Measurements from ENCODE around the gene DNAH3. TPM values are rescaled to one million over a fixed set of nuclear protein-coding genes. Genes with fewer than 3 reads are reported as not detected.

The DNAH3 gene
- total and polyA plus RNA-seq, 2 of the 8 experiments (the other 6 are each of a cell fraction or from before 2014, with no cell fraction given), result 0.57 to 0.71 TPM

GRCh38 chr16:21197112-21197511 is 46.5 kb upstream of the DNAH3 start:
- H3K79me1 ChIP-seq (ENCODE audit: low read depth, low read length), result no peaks in the 10 kb centered on the region
- no peaks in the 10 kb centered on the region for H3K36me3 ChIP-seq (ENCODE audit: control insufficient read depth in 2 of 4, insufficient read depth in 4 of 4, low read length in 3 of 4)
- H3K56ac ChIP-seq (replicated peaks; ENCODE audit: insufficient read length, low read depth, low read length), result no peak overlapping the region
- no peak overlapping the region for H3K27ac ChIP-seq (ENCODE audit: low read depth, low read length)
- H3K27me3 ChIP-seq (replicated peaks in 1 of 4; ENCODE audit: control insufficient read depth in 3 of 4, extremely low read depth in 1 of 4, insufficient read depth in 3 of 4, low read length in 3 of 4), result no peaks in the 10 kb centered on the region
- 93% methylated on average over 1 of the region's 1 CpG; no CpG with 5 or more reads in 1 of the 2 experiments for WGBS, 2 experiments (ENCODE audit: extremely low coverage in 1 of 2, insufficient coverage in 1 of 2, insufficient read length in 1 of 2, insufficient replicate concordance in 2 of 2, low coverage in 1 of 2, low lambda C conversion rate in 2 of 2, missing lambda C conversion rate in 1 of 2)
- no peak overlapping the region for H2BK5ac ChIP-seq (ENCODE audit: low read depth, low read length)
- H3K4me3 ChIP-seq (ENCODE audit: extremely low read depth in 1 of 4, insufficient read depth in 2 of 4, low read depth in 3 of 4, low read length in 4 of 4), result no peak overlapping the region
- H2AK5ac ChIP-seq (ENCODE audit: low read depth, low read length), result no peak overlapping the region
- ChIA-PET POLR2A (ENCODE audit: partially characterized antibody) (no interaction called here), CTCF (ENCODE audit: partially characterized antibody) (interaction anchor here (0.6 to 1.7 kb wide), 6 partner anchors 8 to 104 kb away, joined by 3 to 5 read pairs (median 4); no protein-coding TSS in a partner anchor)
- no peak overlapping the region for H4K8ac ChIP-seq (ENCODE audit: extremely low read depth, insufficient read depth, low read length)
- no peak overlapping the region for H3K18ac ChIP-seq (ENCODE audit: extremely low read depth, low read length)
- H2AFZ ChIP-seq (ENCODE audit: low read length), result no peak overlapping the region
- H4K20me1 ChIP-seq (replicated peaks in 1 of 2; ENCODE audit: control insufficient read depth in 1 of 2, insufficient read depth in 2 of 2, low read length in 2 of 2), result peaks cover 0 to 1% of the 10 kb centered on the region in 2 experiments
- no peak overlapping the region for H3K14ac ChIP-seq (ENCODE audit: insufficient read length)
- TF ChIP-seq CHD1 (IDR thresholded peaks at IDR 0.05; ENCODE audit: low read depth, low read length), result no peak
- TF ChIP-seq USF2 (IDR thresholded peaks at IDR 0.05; ENCODE audit: low read length), result no peak
- TF ChIP-seq SP4 (IDR thresholded peaks at IDR 0.05; ENCODE audit: low read length), result no peak
- no peak for TF ChIP-seq KDM5A (IDR thresholded peaks at IDR 0.05; ENCODE audit: low read length)
- TF ChIP-seq MAFK (IDR thresholded peaks at IDR 0.05; ENCODE audit: low read depth, low read length), result no peak
- no peak for TF ChIP-seq SP2 (IDR thresholded peaks at IDR 0.05; ENCODE audit: low read length)
- TF ChIP-seq RAD21 (IDR thresholded peaks at IDR 0.05 in 1 of 2, conservative IDR thresholded peaks at IDR 0.05 in 1 of 2; ENCODE audit: low read depth in 2 of 2, low read length in 2 of 2), result no peak
- no peak for TF ChIP-seq HDAC6 (IDR thresholded peaks at IDR 0.05; ENCODE audit: low read depth, low read length)
- no peak for TF ChIP-seq KDM4A (IDR thresholded peaks at IDR 0.05; ENCODE audit: low read depth, low read length, severe bottlenecking)
- H3K9ac ChIP-seq (replicated peaks in 1 of 4; ENCODE audit: extremely low read depth in 1 of 4, low read depth in 3 of 4, low read length in 3 of 4), result no peak overlapping the region
- H3K79me2 ChIP-seq (ENCODE audit: control insufficient read depth in 1 of 2, insufficient read depth in 2 of 2, low read length in 2 of 2), result no peaks in the 10 kb centered on the region
- H3K23ac ChIP-seq (ENCODE audit: insufficient read length), result no peak overlapping the region
- H4K5ac ChIP-seq (ENCODE audit: insufficient read length, low read depth, low read length), result no peak overlapping the region
- H2BK15ac ChIP-seq (ENCODE audit: low read length), result no peak overlapping the region
- H3K4me2 ChIP-seq (ENCODE audit: insufficient read depth in 1 of 2, low read depth in 2 of 2, low read length in 2 of 2), result no peak overlapping the region
- no peaks in the 10 kb centered on the region for H3K9me3 ChIP-seq (ENCODE audit: insufficient read depth in 2 of 2, low read depth in 1 of 2, low read length in 1 of 2)
- no peak overlapping the region for H2BK12ac ChIP-seq (ENCODE audit: low read depth, low read length)
- no peaks in the 10 kb centered on the region for H3K4me1 ChIP-seq (replicated peaks in 1 of 4; ENCODE audit: control insufficient read depth in 3 of 4, insufficient read depth in 4 of 4, low read length in 3 of 4)
- no peak for FAIRE-seq
- no peak for DNase-seq (ENCODE audit: low read depth in 1 of 2, low spot score in 2 of 2)
- H4K91ac ChIP-seq (replicated peaks; ENCODE audit: insufficient read length, low read length), result no peak overlapping the region
- H3K4ac ChIP-seq (replicated peaks; ENCODE audit: insufficient read length, low read depth, low read length), result no peak overlapping the region
- no peak overlapping the region for H2BK20ac ChIP-seq (ENCODE audit: low read length)
- H2BK120ac ChIP-seq (replicated peaks; ENCODE audit: low read depth, low read length), result no peak overlapping the region
- H3K23me2 ChIP-seq (ENCODE audit: low read depth, low read length), result no peaks in the 10 kb centered on the region

Data from H1 (cell line).